HG03159 (cell line): ENCODE data around the gene MAGI2.
A peak's percentile ranks its signal among the peaks of the same experiment; 100 is the strongest.

Source experiments
- ATAC-seq: cut with Tn5 transposase; IDR thresholded peaks from one replicate; pipeline ENCODE4 v1.9.1; 2021; ENCODE audit warnings: mild to moderate bottlenecking, moderate library complexity; ENCODE audit not compliant: unreplicated experiment

MAGI2 gene

DNA sequence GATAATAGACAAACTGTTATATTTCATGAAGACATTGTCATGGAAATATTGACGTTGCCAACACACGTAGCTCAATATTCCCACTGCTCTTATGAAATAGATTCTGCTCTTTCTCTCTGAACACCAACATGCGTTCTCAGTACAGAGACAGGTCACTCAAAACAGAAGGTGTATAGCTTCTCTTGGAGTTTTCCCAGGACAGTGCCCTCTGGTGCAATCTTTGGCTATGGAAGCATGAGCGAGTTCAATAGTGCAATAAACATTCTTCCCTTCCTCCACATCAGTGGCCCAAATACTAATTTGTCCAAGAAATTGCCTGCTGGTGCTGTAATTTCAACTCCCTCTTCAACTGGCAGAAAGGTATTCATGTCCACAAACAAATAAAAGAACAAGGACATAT, 145.3 kb downstream of the MAGI2 start:
- ATAC-seq = no peak

DNA sequence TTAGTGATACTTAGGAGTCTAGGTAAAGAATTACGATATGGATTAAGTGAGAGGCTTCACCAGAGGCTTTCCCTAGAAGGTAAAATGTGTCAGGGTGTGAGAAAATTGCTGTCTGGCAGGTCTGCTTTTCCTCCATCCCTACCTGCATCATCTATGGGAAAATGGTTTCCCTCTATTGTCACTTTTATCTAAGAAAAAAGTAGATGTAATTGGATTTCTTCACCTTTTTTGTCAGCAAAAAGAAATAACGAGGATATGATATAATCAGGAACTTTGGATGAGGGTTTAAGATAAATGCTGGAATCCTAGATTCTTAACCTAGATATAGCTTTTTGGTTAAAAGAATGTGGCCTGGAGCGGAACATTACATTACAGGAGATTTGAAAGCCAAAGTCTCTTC, 146.1 kb downstream of the MAGI2 start:
- ATAC-seq = no peak

DNA sequence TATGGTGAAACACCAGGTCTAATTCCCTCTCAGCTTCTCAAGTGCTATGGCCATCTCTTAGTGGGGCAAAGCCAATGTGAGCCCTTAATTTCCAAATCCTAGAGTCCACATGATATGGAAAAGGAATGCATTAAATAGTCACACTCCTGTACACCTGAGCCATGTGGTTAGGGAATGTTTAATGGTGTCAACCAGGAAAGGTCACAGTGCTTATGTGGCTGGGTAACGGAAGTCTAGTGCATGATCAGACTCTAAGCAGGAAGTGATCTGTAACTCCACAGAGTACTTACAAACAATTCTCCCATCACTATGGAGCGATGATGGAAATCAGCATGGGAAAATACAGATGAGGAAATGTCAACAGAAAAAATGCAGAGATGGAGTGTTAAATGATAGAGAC, 148.8 kb downstream of the MAGI2 start:
- ATAC-seq = no peak

DNA sequence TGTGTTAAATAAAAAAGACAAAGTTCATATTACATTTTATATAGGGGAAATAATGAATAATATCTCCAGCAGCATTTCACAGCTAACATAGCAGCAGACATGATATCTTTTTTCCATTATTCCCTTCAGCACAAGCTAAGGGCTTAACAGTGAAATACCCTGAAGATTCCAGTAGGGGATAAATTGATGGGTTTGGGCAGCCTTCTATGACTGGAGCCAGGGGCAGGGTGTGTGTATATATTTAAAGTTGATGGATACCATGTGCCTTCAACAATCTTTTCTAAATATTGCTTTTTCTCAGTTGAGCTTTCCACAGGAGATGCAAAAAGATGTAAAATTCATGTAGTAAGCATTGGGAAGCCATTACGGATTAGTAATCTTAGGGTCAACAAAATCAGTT, 151.2 kb downstream of the MAGI2 start:
- no peak for ATAC-seq

DNA sequence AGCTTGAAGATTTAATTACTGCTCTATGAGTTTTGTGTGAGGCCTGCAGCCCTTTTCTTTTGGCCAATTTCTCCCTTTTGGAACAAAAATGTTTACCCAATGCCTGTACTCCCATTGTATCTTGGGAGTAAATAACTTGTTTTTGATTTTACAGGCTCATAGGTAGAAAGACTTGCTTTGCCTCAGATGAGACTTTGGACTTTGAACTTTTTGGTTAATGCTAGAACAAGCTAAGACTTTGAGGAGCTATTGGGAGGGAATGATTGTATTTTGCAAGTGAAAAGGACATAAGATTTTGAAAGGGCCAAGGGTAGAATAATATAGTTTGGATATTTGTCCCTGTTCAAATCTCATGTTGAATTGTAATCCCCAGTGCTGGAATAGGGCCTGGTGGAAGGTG, 152.0 kb downstream of the MAGI2 start:
- ATAC-seq = no peak

DNA sequence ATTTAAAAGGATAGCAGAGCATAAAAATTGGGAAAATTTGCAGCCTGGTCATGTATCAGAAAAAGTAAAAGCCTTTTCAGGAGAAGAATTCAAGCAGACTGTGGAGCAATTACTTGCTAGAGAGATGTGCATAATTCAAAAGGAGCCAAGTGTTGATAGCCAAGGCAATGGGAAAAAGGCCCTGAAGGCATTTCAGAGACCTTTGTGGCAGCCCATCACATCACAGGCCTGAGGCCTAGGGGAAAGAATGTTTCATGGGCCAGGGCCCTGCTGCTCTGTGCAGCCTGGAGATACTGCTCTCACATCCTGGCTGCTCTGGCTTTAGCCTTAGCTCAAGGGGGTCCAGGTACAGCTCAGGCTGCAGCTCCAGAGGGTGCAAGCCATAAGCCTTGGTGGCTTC, 152.9 kb downstream of the MAGI2 start:
- no peak for ATAC-seq

DNA sequence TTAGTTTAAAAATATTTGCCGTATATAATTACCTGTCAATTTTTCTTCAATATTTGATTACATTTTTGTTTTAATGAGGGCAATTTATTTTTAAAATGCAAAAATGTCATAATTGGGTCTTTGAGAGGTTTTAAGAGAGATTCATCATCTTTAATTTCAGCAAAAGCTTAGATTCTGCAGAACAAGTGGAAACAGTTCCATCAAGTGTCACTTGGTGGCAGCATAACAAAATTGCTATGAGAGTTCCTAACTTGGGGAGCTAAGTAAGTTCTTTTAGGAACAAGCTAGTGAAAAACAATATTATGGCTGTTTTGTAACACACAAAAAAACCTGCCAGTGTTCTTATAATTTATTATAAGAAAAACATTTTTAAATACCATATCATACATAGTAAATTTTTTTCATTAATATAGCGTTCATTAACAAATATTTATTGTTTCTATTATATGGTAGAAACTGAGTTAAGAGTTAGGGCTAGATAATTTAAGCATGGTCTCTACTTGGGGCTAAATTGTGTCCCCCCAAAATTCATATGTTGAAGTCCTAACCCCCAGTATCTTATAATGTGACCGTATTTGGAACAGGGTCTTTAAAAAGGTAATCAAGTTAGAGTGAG, 155.2 kb downstream of the MAGI2 start:
- ATAC-seq = peak; percentile 62

DNA sequence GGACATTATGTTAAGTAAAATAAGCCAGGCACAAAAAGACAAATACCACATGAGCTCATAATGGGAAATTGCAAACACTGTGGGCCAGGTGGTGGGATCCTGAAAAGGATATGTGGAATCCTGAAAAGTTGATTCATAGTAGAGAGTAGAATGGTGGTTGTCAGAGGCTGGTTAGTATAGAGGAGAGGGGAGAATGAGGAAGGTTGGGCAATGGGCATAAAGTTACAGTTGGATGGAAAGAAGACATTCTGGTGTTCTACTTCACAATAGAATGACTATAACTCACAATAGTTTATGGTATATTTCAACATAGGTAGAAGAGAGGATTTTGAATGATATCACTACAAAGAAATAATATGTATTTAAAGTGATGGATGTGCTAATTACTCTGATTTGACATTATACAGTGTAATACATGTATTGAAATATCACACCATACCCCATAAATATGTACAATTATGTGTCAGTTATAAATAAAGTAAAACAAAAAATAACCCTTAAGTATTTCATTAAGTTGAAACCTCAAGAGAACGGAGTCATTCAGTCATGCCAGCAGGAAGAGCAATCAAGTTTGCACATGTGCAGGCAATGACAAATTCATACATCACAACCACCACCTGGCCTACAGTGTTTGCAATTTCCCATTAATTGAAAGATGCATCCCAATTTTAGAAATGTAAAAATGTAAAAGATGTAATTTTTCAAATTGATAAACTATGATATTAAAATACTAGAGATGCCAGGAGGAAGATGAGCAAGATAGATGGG, 156.7 kb downstream of the MAGI2 start:
- no peak for ATAC-seq

DNA sequence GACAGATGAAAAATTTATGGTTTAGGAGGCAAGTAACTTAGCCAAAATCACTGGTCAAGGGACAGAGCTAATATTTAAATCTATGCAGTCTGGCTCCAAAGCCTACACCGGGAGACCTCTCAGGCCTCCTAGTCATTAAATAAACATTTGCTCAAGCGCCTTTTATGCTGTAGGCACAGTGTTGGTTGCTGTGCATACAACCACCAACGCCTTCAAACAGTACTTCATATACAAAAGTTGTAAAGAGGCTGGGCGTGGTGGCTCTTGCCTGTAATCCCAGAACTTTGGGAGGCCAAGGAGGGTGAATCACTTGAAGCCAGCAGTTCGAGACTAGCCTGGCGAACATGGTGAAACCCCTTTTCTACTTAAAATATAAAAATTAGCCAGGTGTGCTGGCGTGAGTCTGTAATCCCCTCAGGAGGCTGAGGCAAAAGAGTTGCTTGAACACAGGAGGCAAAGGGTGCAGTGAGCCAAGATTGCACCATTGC, 159.8 kb downstream of the MAGI2 start:
- no peak for ATAC-seq

DNA sequence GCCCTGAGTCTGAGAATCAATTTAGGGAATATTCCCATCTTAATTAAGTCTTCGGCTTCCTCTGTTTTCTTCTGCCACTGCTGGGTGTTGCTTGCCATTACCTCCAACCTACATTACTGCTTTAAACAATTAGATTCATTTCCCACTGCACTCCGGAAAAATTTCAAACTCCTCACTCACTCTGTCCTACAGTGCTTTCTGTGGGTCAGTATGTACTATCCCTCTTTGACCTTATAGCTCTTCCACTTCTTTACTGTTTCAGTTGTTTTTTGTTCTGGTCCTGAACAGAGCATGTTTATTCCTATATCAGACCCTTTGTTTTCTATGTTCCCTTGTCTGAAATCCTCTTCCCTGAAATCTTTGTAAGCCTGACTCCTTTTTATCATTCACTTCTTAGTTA, 160.6 kb downstream of the MAGI2 start:
- no peak for ATAC-seq

DNA sequence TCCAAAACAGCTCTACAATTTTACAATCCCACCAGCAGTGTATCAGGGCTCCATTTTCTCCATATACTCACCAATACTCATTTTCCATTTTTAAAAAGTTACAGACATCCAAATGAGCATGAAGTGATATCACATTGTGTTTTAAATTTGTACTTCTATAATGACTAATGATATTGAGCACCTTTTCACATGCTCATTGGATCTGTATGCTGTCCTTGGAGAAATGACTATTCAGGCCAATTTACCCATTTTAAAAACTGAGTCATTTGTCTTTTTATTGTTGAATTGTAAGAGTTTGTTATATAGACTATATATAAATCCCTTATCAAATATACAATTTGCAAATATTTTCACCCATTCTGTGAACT, 162.0 kb downstream of the MAGI2 start:
- ATAC-seq = no peak

DNA sequence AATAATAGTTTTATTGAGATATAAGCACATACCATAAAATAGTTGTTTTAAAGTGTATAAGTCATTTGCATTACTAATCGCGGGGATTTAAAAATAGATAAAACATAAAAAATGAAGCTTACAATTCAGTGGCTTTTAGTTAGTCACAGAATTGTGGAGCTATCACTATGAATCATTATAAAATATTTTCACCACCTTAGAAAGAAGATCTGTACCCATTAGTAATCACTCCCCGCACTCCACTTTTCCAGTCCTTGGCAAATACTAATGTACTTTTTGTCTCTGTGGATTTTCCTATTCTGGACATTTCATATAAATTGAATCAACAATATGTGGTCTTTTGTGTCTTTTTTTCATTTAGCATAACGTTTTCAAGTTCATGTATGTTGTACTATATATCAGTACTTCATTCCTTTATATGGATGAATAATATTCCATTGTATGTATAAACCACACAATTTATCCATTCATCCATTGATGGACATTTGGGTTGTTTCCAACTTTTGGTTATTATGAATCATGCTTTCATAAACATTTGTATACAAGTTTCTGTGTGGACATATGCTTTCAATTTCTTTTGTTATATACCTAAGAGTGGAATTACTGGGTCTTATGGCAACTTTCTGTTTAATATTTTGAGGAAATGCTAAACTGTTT, 162.5 kb downstream of the MAGI2 start:
- ATAC-seq = no peak

DNA sequence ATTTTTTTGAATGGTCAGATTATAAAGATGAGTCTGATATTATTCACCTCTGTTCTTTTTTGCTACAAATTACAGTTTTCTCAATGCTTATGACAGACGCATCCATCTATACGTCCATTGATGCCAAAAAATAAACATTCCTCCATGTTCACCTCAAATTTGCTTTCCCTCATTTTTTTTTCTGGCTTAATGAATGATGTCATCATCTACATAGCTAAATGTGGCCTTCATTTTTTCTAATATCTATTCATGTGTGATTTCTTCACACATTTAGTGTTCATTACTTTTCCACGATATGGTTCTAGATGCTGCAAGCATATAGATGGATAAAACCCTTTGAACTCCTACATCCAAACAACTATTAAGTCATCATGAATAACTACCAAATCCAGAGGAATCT, 163.1 kb downstream of the MAGI2 start:
- no peak for ATAC-seq

DNA sequence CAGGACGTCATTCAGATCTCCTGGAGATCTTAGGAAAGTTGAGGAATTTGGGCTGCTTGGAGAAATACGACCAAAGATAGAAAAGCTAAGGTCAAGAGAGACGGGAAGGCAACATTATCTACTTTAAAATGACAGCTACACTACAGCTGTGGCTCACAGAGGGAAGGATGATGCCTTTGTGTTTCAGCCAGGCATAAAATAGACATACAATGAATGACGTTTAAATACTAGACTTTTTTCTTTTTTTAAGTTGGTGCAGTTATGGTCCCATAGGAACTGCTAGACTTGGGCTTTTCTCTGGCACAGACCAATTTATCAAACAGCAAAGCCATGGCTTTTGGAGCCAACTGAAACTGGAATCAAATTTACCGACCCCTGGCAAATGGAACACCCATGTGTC, 164.8 kb downstream of the MAGI2 start:
- no peak for ATAC-seq

DNA sequence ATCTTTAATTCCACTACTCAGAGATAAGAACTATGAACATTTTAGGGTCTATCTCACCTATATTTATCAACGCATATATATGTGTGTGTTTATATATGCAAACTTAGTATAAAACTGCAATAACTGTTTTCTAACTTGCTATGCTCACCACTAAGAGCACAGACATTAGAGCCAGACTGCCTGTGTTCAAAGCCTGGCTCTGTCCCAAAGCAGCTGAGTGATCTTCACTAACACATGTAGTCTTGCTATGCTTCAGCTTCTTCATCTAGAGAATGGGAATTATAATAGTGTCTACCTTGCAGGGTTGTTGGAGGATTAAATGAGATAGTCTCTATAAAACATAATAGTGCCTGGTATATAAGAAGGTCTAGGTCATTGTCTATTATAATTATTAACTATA, 165.5 kb downstream of the MAGI2 start:
- ATAC-seq = no peak

DNA sequence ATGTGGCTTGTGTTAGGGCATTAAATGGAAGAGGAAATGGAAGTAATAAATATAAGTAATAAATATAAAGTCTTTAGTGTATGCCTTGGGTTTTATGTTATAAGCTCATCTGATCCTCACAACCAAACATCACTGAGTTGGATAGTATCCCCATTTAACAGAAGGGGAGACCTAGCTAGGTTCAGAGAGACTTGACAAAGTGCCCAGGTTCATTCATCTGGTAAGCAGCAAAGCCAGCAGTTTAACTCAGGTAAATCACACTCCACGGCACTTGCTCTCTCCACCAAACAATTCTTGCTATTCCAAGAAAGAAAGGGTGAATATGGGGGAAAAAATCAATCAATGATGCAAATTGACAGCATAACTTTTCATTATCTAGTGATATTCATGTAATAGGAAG, 167.3 kb downstream of the MAGI2 start:
- no peak for ATAC-seq

DNA sequence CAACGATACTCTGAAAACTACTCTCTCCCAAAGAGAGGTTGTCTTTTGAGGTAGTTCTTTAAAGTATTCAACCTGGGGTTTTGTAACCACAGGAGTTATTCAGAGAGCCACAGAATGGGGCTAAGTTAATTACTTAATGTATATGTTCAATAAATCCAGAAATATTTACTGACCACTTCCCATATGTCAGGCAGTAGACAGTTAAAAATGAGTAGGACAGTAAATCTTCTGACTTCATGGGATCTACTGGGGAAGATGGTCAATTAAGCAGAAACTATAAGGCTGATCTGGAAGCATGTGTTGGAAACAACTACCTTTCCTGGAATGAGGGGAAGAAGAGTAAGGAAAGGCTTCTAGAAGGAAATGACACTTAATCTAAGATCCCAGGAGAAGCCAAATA, 167.7 kb downstream of the MAGI2 start:
- ATAC-seq = no peak

DNA sequence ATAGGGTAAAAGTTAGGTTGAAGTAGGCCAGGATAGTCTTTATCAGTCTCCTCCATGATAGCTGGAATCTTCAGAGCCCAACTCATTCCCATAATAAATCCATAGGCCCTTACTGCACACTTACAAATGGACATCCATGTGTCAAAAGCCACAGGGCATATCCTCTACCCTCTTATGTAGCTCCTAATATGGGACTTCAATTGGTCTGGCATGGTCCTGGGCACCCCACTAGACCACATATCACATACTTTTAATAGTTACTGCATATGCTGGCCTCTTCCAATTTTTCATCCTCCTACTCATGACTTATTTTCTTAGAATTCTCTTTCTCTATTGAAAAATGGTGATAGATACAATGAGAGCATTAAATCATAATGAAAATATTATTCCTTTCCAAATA, 169.3 kb downstream of the MAGI2 start:
- ATAC-seq = no peak

DNA sequence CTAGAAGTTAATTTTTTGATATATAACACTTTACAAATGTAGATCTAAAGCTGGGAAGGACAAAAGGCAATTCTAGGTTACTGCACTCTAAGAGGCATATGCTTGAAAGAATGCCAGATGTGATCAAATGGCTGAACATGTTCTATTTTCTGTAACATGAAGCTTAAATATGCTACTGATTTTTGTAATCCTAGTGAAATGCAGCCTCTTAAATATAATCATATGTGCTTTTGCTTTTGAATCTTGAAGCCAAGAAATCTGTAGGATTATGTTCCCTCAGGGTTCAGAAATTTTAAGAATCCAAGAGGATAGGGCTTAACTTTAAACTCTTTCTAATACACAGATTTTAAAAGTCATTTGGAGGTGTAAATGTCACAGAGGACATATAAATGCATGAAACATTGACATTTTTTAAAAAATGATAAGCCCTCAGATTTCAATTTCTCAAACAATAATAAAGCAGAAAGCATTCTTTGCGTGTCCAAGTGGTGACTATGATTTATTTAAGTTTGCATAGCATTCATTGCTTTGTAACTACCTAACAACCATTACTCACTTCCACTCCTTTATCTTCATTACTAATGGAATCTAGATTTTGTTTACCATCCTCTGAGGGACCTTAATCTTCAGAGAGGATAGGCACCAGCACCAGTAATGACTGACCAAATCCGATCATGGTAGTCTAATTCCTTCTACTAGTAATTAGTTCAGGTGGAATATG, 170.4 kb downstream of the MAGI2 start:
- ATAC-seq = no peak

DNA sequence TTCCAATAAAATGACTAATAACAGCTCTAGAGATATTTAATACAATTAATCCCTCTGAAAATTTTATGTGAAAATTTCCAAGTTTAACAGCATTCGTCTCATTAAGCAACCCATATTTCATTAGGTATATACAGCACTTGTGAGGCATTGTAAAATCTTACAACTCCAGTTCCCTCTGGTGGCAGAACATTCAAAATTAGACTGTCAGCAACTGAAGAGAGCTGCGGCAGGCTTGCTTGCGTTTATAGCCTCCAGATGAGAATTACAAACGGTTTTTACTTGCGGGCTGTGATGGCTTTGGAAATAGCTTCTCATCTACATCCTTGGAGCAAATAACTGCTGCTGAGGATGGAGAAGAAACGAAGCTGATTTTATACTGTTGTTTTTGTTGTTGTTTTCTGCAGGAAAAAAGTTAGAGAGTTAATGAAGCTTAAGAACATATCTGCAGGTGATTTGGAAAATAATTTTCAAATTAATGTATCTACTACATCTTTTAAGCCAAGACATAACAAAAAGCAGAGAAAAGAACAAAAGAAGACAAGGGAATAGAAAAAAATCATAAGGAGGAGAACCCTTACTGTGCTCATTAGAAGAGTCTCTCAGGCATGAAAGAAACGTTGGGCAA, 171.3 kb downstream of the MAGI2 start:
- ATAC-seq = no peak

DNA sequence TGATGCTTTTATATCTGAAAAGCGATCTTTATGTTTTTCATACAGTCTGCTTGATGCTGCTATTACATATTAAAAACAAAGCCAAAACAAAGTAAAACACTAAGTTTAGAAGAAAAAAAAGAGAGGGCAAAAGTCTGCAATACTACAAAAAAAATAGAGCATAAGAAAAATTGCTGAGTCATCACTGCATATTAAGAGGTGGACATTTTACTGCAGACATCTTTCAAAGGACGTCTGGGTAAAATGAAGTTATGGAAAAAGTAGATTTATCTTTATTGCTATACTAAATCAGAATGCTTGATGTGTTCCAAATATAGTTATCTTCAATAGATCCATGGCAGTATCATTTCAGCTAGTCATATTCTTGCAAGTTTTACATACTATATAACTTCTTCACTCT, 172.0 kb downstream of the MAGI2 start:
- no peak for ATAC-seq
